NCI-H510A treated with DMSO at 0.1 percent for 48 hours (cell line): ENCODE data around the gene ZFP62.
A peak's percentile ranks its signal among the peaks of the same experiment; 100 is the strongest.

Experiments
- DNase-seq: peaks from one replicate; lab custom pipeline; 2025; lab: John Stamatoyannopoulos, UW

Gene ZFP62

DNA sequence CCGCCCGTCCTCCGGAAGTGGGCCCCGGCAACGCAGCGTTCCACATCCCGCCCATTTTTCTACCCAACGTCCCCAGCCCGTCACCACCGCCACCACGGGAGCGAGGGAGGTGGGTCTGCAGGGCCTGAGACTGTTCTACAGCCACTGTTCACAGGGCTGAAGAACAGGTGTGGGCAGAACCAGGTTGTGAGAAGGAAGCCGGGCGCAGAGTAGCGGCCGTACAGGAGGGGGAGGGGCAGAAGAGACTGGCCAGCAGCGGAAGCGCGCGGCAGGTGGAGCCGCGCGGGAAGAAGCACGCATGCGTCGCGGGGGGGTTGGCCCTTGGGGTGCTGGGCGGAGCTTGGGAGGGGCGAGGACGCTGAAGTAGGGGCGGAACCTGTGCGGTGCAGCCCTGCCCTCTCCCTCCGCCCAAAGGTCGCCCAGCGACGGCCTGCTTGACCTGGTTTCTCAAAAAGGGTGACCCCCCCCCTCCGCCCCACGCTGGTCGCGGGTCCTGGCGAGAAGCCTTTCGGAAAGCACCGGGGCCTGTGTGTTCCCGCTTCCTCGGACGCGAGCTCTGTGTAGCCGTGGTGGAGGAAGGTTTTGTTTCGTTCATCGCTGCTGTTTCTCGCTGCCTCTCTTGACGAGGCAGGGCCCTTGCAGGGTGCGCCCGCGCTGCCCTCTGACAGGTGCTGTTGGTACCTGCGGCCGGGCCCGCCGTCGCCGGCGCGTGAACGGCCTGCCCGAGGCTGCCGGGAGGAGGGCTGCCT is 50.7 kb downstream of the ZFP62 start:
- DNase-seq: peak; percentile 81

DNA sequence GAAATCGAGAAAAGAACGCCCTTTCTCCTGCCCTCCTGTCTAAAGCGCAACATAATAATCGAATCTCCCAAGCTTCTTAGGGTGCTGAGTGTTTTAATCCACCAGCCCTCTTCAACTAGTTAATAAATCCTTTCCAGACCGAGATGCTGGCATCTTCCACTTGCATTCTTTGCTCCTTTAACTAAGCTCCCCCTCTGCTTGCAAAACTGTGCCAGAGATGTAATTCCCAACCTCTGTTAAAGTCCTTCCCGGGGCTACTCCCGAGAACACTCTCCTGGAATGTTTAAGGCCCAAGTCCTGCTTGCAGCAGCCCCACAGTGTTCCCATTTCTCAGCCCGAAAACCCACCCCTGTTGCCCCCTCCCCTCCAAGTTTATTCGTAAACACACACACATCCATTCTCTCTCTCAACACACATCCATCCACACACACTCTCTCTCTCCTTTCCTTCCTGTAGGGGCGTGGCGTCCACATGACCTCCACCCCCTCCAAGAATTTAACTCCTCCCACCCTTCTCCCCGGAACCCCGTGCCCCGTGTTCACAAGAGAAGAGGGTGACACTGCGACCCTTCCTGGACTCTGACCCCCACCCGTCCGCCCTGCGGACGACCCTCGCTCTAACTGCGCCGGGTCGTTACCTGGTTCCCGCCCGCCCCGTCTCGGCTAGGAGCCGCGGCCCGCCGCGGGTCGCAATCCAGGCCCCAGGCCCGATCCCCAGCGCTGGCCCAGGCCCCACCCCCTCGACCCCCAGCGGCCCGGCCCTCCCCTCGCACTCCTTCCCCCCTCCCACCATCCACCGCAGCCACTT is 51.5 kb downstream of the ZFP62 start:
- DNase-seq: peak; percentile 53

DNA sequence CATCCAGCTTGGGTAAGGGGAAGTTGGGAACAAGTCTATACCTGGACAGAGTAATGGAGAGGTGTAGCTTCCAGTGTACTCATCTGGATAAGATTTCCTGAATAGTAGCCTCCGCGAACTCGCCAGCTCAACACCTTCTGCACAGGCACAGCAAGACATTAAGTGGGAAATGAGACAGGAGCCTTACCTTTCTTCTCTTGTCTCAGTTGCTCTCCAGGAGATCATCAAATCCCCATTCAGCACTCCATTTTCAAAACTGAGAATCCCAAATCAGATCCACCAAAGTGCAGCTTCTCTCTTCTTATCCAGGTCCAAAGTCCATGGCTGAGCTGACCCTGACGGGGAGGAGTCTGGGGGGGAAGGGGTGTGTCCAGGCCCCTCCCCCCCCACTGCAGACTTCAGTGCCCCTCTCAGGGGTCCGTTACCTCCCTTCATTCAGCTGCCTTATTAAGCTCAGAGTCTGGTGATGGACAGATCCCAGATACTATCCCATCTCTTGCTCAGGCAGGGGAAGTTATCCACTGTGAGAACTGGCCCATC is 52.5 kb downstream of the ZFP62 start:
- no peak for DNase-seq

- no peak for DNase-seq
Observed at GRCh38 chr5:180807654-180808414, 53.2 kb downstream of the ZFP62 start.

GRCh38 chr5:180807046-180807445 is 54.0 kb downstream of the ZFP62 start:
- peak; percentile 3 for DNase-seq

- no peak for DNase-seq
Observed at GRCh38 chr5:180806351-180807011, 54.6 kb downstream of the ZFP62 start.

DNA sequence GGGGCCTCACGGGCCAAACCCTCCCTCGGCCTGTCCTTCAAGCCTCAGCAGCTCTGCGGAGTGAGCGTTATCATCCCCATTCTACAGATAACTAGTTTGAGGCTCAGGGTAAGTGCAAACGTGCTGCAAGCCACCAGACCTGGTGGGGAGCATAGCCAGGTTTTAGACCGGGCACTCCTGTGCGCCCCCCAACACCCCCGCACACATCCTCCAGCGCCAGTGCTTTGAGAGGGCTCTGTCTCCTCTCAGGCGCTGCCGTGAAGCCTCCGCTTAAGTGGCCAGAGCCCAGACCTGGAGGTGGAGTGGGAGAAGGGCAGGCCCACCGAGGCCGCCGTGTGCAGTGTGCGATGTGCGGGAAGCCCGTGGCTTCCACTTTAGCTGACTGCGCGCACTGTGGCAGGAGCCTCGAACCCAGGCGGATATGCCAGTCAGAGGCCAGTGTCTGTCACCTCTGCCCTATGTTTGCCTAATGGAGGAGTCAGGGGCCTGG is 56.9 kb downstream of the ZFP62 start:
- DNase-seq: no peak

- DNase-seq: no peak
Observed at GRCh38 chr5:180803181-180804128, 57.6 kb downstream of the ZFP62 start.

DNA sequence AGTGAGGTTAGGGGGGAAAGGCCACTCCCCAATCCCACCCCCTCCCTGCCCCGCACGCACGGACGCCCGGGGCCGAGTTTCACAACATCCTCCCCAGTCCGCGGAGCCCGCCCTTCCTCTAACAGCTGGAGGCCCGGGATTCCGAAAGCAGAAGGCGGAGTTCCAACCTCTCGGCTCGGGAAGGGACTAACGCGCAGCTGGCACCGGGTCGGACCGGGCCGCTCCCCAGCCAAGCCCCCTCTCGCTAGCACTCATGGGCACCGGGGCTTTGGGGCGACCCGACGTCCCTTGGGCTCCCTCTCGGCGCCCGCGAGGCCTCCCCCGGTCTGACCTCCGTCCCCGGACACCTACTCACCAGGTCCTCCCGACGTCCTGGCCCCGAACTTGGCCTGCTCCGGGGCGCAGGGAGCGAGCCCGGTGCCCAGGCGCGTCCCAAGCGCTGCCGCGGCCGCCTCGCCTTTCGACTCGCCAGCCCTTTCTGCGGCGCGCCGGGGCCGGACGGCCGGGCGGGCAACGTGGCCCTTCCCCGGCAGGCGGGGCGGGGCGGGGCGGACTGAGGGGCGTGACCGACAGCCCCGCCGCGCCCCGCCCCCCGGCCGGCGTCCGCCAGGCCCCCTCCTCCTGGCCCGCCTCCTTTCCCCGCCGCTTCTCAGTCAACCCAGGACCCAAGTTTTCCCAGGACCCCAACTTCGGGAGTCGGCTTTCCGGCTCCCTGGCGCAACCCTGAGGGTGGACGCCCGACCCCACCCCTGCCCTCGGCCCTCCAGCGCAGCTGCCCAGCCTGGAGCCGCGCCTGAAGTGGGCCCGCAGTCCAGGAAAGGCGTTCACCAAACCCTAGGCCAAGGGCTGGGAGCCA is 58.5 kb downstream of the ZFP62 start, which contains the start of gene MGAT1:
Gene MGAT1, minus strand, starts transcription at position 482 of the 856 bp plus-strand sequence. CDS start 9,835 bp downstream, outside the sequence.
- DNase-seq: peak; percentile 30

GRCh38 chr5:180801596-180802324 is 59.3 kb downstream of the ZFP62 start:
- DNase-seq: no peak

DNA sequence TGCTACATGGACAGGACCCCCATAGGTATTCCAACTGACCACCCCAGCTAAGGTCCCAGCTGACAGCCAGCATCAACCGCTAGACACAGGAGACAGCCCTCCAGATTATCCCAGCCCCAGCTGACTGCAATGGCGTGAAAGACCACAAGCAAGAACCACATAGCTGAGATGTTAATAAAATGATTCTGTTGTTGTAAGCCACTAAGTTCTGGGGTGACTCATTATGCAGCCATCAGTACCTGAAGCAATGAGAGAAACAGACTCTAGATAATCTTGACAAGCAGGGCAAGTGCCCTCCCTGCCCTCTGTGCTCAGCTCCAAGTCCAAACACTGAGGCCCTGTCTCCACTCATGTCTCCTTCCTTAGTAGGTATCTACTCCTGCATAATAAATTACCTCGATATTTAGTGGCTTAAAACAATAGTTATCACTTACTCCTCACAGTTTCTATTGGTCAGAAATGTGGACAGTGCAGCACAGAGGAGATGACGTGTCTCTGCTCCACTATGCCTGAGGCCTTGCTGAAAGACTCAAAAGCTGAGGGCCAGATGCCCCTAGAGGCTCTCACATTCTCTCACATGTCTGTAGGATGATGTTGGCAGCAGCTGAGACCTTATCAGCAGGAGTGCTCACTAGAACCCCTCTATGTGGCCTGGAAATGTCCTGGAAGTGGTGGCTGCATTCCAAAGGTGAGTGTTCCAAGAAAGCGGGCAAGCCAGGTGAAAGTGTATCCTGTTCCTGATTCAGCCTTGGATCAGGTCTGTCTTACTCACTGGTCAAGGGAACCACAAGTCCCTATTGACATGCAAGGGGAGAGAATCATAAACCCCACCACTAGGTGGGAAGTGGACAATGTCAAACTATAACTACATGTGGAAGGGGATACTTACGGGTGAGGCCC is 60.9 kb downstream of the ZFP62 start:
- DNase-seq: no peak

DNA sequence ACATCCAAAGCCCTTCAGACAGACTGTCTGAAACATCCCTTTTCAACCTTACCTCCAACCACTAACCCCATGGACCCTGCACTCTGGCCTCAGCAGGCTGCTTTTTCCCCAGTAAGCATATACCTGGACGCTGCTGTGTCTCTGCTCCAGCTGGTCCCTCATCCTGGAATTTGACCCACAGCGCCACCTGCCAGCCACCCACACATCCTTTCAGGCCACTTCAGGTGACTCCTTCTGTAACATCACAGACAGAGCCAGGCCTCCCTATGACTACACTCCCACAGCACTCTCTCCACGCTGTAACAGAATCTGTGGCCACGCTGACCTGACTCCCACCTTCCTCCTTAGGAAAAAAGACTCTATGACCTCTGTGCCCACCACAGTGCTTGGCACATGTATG is 61.9 kb downstream of the ZFP62 start:
- peak; percentile 20 for DNase-seq

- no peak for DNase-seq
Observed at GRCh38 chr5:180798193-180798592, 62.9 kb downstream of the ZFP62 start.
